Measurements from ENCODE around the gene NANS. TPM values are rescaled to one million over a fixed set of nuclear protein-coding genes. Genes with fewer than 3 reads are reported as not detected.

NANS gene
- total RNA-seq, 1 experiment from 2014 or later = 57.9 TPM

DNA sequence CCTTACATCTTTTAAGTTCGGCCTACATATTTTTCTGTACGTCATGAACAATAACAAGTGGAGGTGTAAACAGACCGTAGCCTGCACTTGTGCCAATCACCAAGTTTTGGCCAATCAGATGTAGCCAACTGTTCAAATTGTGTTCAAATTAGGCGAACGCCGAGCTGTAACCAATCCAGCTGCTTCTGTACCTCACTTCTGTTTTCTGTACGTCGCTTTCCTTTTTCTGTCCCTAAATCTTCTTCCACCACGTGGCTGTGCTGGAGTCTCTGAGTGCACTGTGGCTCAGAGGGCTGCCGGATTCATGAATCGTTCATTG, 36.0 kb downstream of the NANS start (continued):
- TF ChIP-seq NFATC4 (CRISPR knock-in tag; IDR thresholded peaks at IDR 0.05) (no peak), FOXK1 (CRISPR knock-in tag; IDR thresholded peaks at IDR 0.05) (no peak), CTCF (IDR thresholded peaks at IDR 0.05) (no peak), ZNF423 (CRISPR knock-in tag; IDR thresholded peaks at IDR 0.05) (no peak), IRF1 (CRISPR knock-in tag; IDR thresholded peaks at IDR 0.05) (no peak)

GRCh38 chr9:98094316-98094715, 37.8 kb downstream of the NANS start:
- peaks cover 8% of the 10 kb centered on the region; the same call in 1 of the 2 replicates for H3K36me3 Mint-ChIP-seq
- no peak overlapping the region for H3K4me3 Mint-ChIP-seq
- POLR2A ChIA-PET = no interaction called here
- ATAC-seq = no peak
- CTCF ChIA-PET = no interaction called here
- no peak for DNase-seq (ENCODE audit: low spot score)
- peaks cover 3% of the 10 kb centered on the region for H3K27me3 Mint-ChIP-seq (ENCODE audit: low read depth)
- TF ChIP-seq OVOL2 (CRISPR knock-in tag; IDR thresholded peaks at IDR 0.05; ENCODE audit: borderline replicate concordance) (no peak), NR3C1 (CRISPR knock-in tag; conservative IDR thresholded peaks at IDR 0.05; ENCODE audit: low read depth) (no peak), NFYB (CRISPR knock-in tag; conservative IDR thresholded peaks at IDR 0.05; ENCODE audit: low read depth) (no peak), IRF1 (CRISPR knock-in tag; IDR thresholded peaks at IDR 0.05) (no peak), SOX15 (CRISPR knock-in tag; IDR thresholded peaks at IDR 0.05) (no peak), ZNF232 (CRISPR knock-in tag; IDR thresholded peaks at IDR 0.05) (no peak), USF2 (CRISPR knock-in tag; IDR thresholded peaks at IDR 0.05) (no peak), NFE2L1 (CRISPR knock-in tag; IDR thresholded peaks at IDR 0.05) (no peak)
- TF ChIP-seq, protein P1, sequence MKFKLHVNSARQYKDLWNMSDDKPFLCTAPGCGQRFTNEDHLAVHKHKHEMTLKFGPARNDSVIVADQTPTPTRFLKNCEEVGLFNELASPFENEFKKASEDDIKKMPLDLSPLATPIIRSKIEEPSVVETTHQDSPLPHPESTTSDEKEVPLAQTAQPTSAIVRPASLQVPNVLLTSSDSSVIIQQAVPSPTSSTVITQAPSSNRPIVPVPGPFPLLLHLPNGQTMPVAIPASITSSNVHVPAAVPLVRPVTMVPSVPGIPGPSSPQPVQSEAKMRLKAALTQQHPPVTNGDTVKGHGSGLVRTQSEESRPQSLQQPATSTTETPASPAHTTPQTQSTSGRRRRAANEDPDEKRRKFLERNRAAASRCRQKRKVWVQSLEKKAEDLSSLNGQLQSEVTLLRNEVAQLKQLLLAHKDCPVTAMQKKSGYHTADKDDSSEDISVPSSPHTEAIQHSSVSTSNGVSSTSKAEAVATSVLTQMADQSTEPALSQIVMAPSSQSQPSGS (CRISPR knock-in tag; IDR thresholded peaks at IDR 0.05; ENCODE audit: borderline replicate concordance, low read depth) = no peak
- no peak overlapping the region for H3K27ac Mint-ChIP-seq
- no peaks in the 10 kb centered on the region for H3K9me3 Mint-ChIP-seq
- H3K4me1 Mint-ChIP-seq = peaks cover 35% of the 10 kb centered on the region

DNA sequence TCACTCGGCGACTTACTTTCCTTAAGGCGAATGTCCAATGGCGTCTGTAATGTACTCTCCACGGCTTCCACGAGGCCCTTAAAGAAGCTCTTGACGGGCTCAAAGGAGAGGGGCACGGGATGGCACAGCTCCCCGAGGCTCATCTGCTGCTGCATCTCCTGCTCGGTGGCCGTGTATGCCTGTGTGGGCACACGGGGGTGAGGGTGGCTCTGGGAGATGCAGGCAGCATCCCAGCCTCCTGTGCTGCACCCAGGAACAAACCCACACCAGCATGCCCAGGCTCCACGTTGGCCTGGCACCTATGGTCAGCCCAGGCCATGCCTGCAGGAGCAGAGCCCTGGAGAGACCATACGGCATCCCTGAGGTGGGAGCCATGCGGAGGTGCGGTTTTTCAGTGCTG, 38.3 kb downstream of the NANS start:
- ChIA-PET POLR2A (no interaction called here), CTCF (no interaction called here)
- 0 out of 2 replicates have a peak, but pooled peaks cover 5% of the 10 kb centered on the region for H3K36me3 Mint-ChIP-seq
- ATAC-seq (no peak), DNase-seq (ENCODE audit: low spot score) (no peak)
- H3K4me1 Mint-ChIP-seq = peaks cover 30% of the 10 kb centered on the region
- no peak overlapping the region for H3K4me3 Mint-ChIP-seq
- H3K27me3 Mint-ChIP-seq (ENCODE audit: low read depth) = no peaks in the 10 kb centered on the region
- H3K27ac Mint-ChIP-seq = no peak overlapping the region
- no peaks in the 10 kb centered on the region for H3K9me3 Mint-ChIP-seq
- TF ChIP-seq ETV6 (CRISPR knock-in tag; IDR thresholded peaks at IDR 0.05) (no peak), ZMAT4 (CRISPR knock-in tag; IDR thresholded peaks at IDR 0.05) (no peak), TP53 (CRISPR knock-in tag; IDR thresholded peaks at IDR 0.05) (no peak), NFE2L1 (CRISPR knock-in tag; IDR thresholded peaks at IDR 0.05) (no peak), ATF1 (CRISPR knock-in tag; IDR thresholded peaks at IDR 0.05) (no peak), PRRX2 (CRISPR knock-in tag; IDR thresholded peaks at IDR 0.05) (no peak)
- TF ChIP-seq, protein P1 (CRISPR knock-in tag; IDR thresholded peaks at IDR 0.05; ENCODE audit: borderline replicate concordance, low read depth) = no peak
- TF ChIP-seq, protein P2, sequence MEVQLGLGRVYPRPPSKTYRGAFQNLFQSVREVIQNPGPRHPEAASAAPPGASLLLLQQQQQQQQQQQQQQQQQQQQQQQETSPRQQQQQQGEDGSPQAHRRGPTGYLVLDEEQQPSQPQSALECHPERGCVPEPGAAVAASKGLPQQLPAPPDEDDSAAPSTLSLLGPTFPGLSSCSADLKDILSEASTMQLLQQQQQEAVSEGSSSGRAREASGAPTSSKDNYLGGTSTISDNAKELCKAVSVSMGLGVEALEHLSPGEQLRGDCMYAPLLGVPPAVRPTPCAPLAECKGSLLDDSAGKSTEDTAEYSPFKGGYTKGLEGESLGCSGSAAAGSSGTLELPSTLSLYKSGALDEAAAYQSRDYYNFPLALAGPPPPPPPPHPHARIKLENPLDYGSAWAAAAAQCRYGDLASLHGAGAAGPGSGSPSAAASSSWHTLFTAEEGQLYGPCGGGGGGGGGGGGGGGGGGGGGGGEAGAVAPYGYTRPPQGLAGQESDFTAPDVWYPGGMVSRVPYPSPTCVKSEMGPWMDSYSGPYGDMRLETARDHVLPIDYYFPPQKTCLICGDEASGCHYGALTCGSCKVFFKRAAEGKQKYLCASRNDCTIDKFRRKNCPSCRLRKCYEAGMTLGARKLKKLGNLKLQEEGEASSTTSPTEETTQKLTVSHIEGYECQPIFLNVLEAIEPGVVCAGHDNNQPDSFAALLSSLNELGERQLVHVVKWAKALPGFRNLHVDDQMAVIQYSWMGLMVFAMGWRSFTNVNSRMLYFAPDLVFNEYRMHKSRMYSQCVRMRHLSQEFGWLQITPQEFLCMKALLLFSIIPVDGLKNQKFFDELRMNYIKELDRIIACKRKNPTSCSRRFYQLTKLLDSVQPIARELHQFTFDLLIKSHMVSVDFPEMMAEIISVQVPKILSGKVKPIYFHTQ (CRISPR knock-in tag; IDR thresholded peaks at IDR 0.05) = no peak
- TF ChIP-seq, protein P3, sequence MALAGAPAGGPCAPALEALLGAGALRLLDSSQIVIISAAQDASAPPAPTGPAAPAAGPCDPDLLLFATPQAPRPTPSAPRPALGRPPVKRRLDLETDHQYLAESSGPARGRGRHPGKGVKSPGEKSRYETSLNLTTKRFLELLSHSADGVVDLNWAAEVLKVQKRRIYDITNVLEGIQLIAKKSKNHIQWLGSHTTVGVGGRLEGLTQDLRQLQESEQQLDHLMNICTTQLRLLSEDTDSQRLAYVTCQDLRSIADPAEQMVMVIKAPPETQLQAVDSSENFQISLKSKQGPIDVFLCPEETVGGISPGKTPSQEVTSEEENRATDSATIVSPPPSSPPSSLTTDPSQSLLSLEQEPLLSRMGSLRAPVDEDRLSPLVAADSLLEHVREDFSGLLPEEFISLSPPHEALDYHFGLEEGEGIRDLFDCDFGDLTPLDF (CRISPR knock-in tag; IDR thresholded peaks at IDR 0.05) = no peak
